WTC11 (cell line): ENCODE data around the gene PAOX.

Source experiments
- CBFB ChIP-seq: sonication (generic); formaldehyde crosslinking; IDR thresholded peaks from 2 replicates; pipeline ENCODE4 v1.8.1; 2022; ENCODE audit warnings: mild to moderate bottlenecking, low read depth, missing genetic modification reagents
- CTCF ChIP-seq: fragments of 200-600 bp; IDR thresholded peaks from 2 replicates; pipeline ENCODE4 v1.8.0; 2022; ENCODE audit warnings: antibody characterized with exemption
- E2F4 ChIP-seq: sonication (generic); formaldehyde crosslinking; IDR thresholded peaks from 2 replicates; pipeline ENCODE4 v1.8.1; 2022; ENCODE audit warnings: low read depth, mild to moderate bottlenecking, moderate library complexity, missing genetic modification reagents, borderline replicate concordance
- EMX1 ChIP-seq: fragments of 250-450 bp; sonication (Bioruptor Pico); IDR thresholded peaks from 2 replicates; pipeline ENCODE4 v1.8.0; 2021; ENCODE audit warnings: mild to moderate bottlenecking
- ETV6 ChIP-seq: sonication (generic); formaldehyde crosslinking; IDR thresholded peaks from 2 replicates; pipeline ENCODE4 v1.8.1; 2022; ENCODE audit warnings: mild to moderate bottlenecking, missing genetic modification reagents
- FOXJ3 ChIP-seq: sonication (generic); formaldehyde crosslinking; IDR thresholded peaks from 2 replicates; pipeline ENCODE4 v1.9.0; 2021; ENCODE audit warnings: missing genetic modification reagents, mild to moderate bottlenecking, borderline replicate concordance
- HMGXB4 ChIP-seq: sonication (generic); formaldehyde crosslinking; IDR thresholded peaks from 2 replicates; pipeline ENCODE4 v1.8.1; 2023; ENCODE audit warnings: mild to moderate bottlenecking, moderate library complexity, missing genetic modification reagents
- JUN ChIP-seq: sonication (generic); formaldehyde crosslinking; IDR thresholded peaks from 2 replicates; pipeline ENCODE4 v1.8.0; 2023; ENCODE audit warnings: mild to moderate bottlenecking, missing genetic modification reagents
- NFYB ChIP-seq: sonication (generic); formaldehyde crosslinking; conservative IDR thresholded peaks from 2 replicates; pipeline ENCODE4 v1.8.0; 2022; ENCODE audit warnings: low read depth, missing genetic modification reagents
- NR2C2 ChIP-seq: sonication (generic); formaldehyde crosslinking; IDR thresholded peaks from 2 replicates; pipeline ENCODE4 v1.8.0; 2022; ENCODE audit warnings: mild to moderate bottlenecking, missing genetic modification reagents
- SP1 ChIP-seq: sonication (generic); formaldehyde crosslinking; conservative IDR thresholded peaks from 2 replicates; pipeline ENCODE4 v1.8.1; 2022; ENCODE audit warnings: missing genetic modification reagents
- TCF7 ChIP-seq: sonication (generic); formaldehyde crosslinking; IDR thresholded peaks from 2 replicates; pipeline ENCODE4 v1.8.0; 2022; ENCODE audit warnings: mild to moderate bottlenecking, low read depth, missing genetic modification reagents, moderate library complexity
- ZBTB21 ChIP-seq: sonication (generic); formaldehyde crosslinking; IDR thresholded peaks from 2 replicates; pipeline ENCODE4 v1.8.1; 2023; ENCODE audit warnings: mild to moderate bottlenecking, missing genetic modification reagents, borderline replicate concordance
- TF ChIP-seq, protein P1 (sequence below): sonication (generic); formaldehyde crosslinking; conservative IDR thresholded peaks from 2 replicates; pipeline ENCODE4 v1.8.1; 2023; ENCODE audit warnings: mild to moderate bottlenecking, low read depth, missing genetic modification reagents, moderate library complexity

- TF ChIP-seq E2F4 (CRISPR knock-in tag), result no peak
- TF ChIP-seq CBFB (CRISPR knock-in tag), result no peak
- no peak for TF ChIP-seq CTCF
- no peak for TF ChIP-seq FOXJ3
- no peak for TF ChIP-seq HMGXB4
- no peak for TF ChIP-seq SP1
- no peak for TF ChIP-seq JUN
- no peak for TF ChIP-seq NR2C2 (CRISPR knock-in tag)
- no peak for TF ChIP-seq ETV6 (CRISPR knock-in tag)
- TF ChIP-seq TCF7 (CRISPR knock-in tag), result no peak
- no peak for TF ChIP-seq EMX1 (CRISPR knock-in tag)
- TF ChIP-seq, protein P1, sequence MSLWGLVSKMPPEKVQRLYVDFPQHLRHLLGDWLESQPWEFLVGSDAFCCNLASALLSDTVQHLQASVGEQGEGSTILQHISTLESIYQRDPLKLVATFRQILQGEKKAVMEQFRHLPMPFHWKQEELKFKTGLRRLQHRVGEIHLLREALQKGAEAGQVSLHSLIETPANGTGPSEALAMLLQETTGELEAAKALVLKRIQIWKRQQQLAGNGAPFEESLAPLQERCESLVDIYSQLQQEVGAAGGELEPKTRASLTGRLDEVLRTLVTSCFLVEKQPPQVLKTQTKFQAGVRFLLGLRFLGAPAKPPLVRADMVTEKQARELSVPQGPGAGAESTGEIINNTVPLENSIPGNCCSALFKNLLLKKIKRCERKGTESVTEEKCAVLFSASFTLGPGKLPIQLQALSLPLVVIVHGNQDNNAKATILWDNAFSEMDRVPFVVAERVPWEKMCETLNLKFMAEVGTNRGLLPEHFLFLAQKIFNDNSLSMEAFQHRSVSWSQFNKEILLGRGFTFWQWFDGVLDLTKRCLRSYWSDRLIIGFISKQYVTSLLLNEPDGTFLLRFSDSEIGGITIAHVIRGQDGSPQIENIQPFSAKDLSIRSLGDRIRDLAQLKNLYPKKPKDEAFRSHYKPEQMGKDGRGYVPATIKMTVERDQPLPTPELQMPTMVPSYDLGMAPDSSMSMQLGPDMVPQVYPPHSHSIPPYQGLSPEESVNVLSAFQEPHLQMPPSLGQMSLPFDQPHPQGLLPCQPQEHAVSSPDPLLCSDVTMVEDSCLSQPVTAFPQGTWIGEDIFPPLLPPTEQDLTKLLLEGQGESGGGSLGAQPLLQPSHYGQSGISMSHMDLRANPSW (CRISPR knock-in tag), result no peak
- TF ChIP-seq ZBTB21 (CRISPR knock-in tag), result no peak
- no peak for TF ChIP-seq NFYB (CRISPR knock-in tag)
These were observed 972 bp downstream of the PAOX start for GRCh38 chr10:133379801-133380666.
